K562 (cell line): ENCODE data around the gene ANXA4. TPM values are rescaled to one million over a fixed set of nuclear protein-coding genes. Genes with fewer than 3 reads are reported as not detected.

Experiments used
- CCNT2 ChIP-seq: IDR thresholded peaks from 2 replicates; pipeline ENCODE4 v1.6.1; 2011; ENCODE audit warnings: borderline replicate concordance, low read depth, mild to moderate bottlenecking, moderate library complexity, mixed read lengths, low read length; ENCODE audit not compliant: insufficient read length; ENCODE audit errors: extremely low read depth
- JUNB ChIP-seq: fragments of 450-650 bp; formaldehyde crosslinking; conservative IDR thresholded peaks from 2 replicates; pipeline ENCODE4 v1.4.0; 2020; ENCODE audit warnings: mild to moderate bottlenecking
- SAFB ChIP-seq: fragments of 200-400 bp; formaldehyde crosslinking; IDR thresholded peaks from 2 replicates; pipeline ENCODE4 v1.6.1; 2017; ENCODE audit warnings: low read depth, low read length, borderline replicate concordance
- TCF3 ChIP-seq: sonication (generic); formaldehyde crosslinking; IDR thresholded peaks from 2 replicates; pipeline ENCODE4 v1.4.0; 2020; ENCODE audit warnings: mild to moderate bottlenecking, missing genetic modification reagents
- ZNF239 ChIP-seq: fragments of 250-450 bp; sonication (Bioruptor Pico); IDR thresholded peaks from 2 replicates; pipeline ENCODE4 v1.4.0; 2020; ENCODE audit warnings: mild to moderate bottlenecking
- ZNF41 ChIP-seq: fragments of 250-450 bp; sonication (Bioruptor Pico); conservative IDR thresholded peaks from 2 replicates; pipeline ENCODE4 v1.4.0; 2020; ENCODE audit warnings: mild to moderate bottlenecking
- ZNF444 ChIP-seq: fragments of 250-450 bp; sonication (Bioruptor Pico); IDR thresholded peaks from 2 replicates; pipeline ENCODE4 v1.4.0; 2020; ENCODE audit warnings: mild to moderate bottlenecking, moderate library complexity
- polyA plus RNA-seq, 8 experiments: library from polyadenylated mRNA; depleted of rRNA in 4 of 8; stranded (reverse) in 5 of 8; unstranded in 3 of 8; fragments of >200 nt; fragmentation: Nextera tagmentation in 2 of 8; fragmentation: Illumina TruSeq in 1 of 8; extraction: Ambion mirVana in 2 of 8; extraction: Trizol in 1 of 8; gene quantifications; 2 replicates each; pipeline versions ENCODE4 v1.2.1 to v1.2.3, GENCODE V29; 2011 to 2014; ENCODE audit warnings: inconsistent platforms in 1 of 8, missing spikeins in 1 of 8
- total RNA-seq, 7 experiments: library from RNA; depleted of rRNA in 6 of 7; stranded (reverse); fragments of >200 nt in 6 of 7; fragmentation: Illumina TruSeq in 2 of 7; extraction: Trizol in 2 of 7; gene quantifications; 2 replicates each; pipeline versions ENCODE4 v1.2.1 to v1.2.3, GENCODE V29; 2011 to 2021; ENCODE audit warnings: low replicate concordance in 1 of 7
- TF ChIP-seq, protein P1 (sequence below): fragments of 200-800 bp; sonication (Bioruptor generic); IDR thresholded peaks from 2 replicates; pipeline ENCODE4 v1.6.1; 2016; ENCODE audit warnings: missing genetic modification characterization, missing compliant biosample characterization
- TF ChIP-seq, protein P2 (sequence below): conservative IDR thresholded peaks from 2 replicates; pipeline ENCODE4 v1.6.1; 2011; ENCODE audit warnings: low read depth, mild to moderate bottlenecking, low read length; ENCODE audit not compliant: control insufficient read depth
- TF ChIP-seq, protein P3 (sequence below): fragments of 250-450 bp; sonication (Bioruptor Pico); IDR thresholded peaks from 2 replicates; pipeline ENCODE4 v1.9.0; 2021; ENCODE audit warnings: mild to moderate bottlenecking, inconsistent platforms
- TF ChIP-seq, protein P4 (sequence below): sonication (generic); formaldehyde crosslinking; IDR thresholded peaks from 2 replicates; pipeline ENCODE4 v1.8.1; 2023; ENCODE audit warnings: mild to moderate bottlenecking, missing genetic modification reagents, moderate library complexity

ANXA4 gene
- total and polyA plus RNA-seq, 9 of the 15 experiments (the other 6 are each of a cell fraction or from before 2014, with no cell fraction given) = 3.4 to 13.6 (median 11.6) TPM

DNA sequence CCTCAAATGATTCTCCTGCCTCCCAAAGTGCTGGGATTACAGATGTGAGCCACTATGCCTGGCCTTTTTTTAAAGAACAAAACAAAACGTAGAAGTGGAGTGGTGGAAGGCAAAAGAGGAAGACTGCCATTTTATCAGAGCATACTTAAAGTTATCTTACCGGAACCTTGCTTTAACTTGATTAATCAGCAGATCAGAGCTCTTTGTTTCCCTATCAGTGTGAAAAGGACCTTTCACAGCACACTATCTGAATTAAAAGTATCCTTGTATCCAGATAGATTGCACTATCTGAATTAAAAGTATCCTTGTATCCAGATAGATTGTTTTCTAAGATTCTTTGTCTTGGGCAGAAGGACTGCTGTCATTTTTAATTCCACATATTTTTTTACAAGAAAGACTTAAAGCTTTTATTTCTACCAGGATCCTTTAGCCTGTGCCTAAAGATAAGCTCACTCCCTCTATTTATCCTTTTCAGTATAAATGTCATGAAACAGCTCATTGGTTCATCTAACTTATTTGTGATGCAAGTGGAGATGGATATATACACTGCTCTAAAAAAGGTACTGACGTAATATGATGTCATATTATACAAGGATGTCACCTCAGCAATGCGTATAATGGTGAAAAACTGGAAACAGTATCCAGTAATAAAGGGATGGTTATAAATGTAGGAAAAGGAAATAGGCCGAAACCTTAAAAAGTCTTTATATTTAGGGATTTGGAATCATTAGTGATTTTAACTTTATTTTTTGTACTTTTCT, 105.3 kb downstream of the ANXA4 start (continued):
- no peak for TF ChIP-seq ZNF444 (CRISPR knock-in tag)
- no peak for TF ChIP-seq JUNB (CRISPR knock-in tag)
- no peak for TF ChIP-seq SAFB
- TF ChIP-seq, protein P1, sequence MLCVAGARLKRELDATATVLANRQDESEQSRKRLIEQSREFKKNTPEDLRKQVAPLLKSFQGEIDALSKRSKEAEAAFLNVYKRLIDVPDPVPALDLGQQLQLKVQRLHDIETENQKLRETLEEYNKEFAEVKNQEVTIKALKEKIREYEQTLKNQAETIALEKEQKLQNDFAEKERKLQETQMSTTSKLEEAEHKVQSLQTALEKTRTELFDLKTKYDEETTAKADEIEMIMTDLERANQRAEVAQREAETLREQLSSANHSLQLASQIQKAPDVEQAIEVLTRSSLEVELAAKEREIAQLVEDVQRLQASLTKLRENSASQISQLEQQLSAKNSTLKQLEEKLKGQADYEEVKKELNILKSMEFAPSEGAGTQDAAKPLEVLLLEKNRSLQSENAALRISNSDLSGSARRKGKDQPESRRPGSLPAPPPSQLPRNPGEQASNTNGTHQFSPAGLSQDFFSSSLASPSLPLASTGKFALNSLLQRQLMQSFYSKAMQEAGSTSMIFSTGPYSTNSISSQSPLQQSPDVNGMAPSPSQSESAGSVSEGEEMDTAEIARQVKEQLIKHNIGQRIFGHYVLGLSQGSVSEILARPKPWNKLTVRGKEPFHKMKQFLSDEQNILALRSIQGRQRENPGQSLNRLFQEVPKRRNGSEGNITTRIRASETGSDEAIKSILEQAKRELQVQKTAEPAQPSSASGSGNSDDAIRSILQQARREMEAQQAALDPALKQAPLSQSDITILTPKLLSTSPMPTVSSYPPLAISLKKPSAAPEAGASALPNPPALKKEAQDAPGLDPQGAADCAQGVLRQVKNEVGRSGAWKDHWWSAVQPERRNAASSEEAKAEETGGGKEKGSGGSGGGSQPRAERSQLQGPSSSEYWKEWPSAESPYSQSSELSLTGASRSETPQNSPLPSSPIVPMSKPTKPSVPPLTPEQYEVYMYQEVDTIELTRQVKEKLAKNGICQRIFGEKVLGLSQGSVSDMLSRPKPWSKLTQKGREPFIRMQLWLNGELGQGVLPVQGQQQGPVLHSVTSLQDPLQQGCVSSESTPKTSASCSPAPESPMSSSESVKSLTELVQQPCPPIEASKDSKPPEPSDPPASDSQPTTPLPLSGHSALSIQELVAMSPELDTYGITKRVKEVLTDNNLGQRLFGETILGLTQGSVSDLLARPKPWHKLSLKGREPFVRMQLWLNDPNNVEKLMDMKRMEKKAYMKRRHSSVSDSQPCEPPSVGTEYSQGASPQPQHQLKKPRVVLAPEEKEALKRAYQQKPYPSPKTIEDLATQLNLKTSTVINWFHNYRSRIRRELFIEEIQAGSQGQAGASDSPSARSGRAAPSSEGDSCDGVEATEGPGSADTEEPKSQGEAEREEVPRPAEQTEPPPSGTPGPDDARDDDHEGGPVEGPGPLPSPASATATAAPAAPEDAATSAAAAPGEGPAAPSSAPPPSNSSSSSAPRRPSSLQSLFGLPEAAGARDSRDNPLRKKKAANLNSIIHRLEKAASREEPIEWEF (CRISPR knock-in tag) = no peak
- no peak for TF ChIP-seq ZNF41 (CRISPR knock-in tag)
- TF ChIP-seq, protein P2, sequence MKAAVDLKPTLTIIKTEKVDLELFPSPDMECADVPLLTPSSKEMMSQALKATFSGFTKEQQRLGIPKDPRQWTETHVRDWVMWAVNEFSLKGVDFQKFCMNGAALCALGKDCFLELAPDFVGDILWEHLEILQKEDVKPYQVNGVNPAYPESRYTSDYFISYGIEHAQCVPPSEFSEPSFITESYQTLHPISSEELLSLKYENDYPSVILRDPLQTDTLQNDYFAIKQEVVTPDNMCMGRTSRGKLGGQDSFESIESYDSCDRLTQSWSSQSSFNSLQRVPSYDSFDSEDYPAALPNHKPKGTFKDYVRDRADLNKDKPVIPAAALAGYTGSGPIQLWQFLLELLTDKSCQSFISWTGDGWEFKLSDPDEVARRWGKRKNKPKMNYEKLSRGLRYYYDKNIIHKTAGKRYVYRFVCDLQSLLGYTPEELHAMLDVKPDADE = no peak
- TF ChIP-seq CCNT2 = no peak
- no peak for TF ChIP-seq TCF3 (CRISPR knock-in tag)
- TF ChIP-seq ZNF239 (CRISPR knock-in tag) = no peak
- TF ChIP-seq, protein P3, sequence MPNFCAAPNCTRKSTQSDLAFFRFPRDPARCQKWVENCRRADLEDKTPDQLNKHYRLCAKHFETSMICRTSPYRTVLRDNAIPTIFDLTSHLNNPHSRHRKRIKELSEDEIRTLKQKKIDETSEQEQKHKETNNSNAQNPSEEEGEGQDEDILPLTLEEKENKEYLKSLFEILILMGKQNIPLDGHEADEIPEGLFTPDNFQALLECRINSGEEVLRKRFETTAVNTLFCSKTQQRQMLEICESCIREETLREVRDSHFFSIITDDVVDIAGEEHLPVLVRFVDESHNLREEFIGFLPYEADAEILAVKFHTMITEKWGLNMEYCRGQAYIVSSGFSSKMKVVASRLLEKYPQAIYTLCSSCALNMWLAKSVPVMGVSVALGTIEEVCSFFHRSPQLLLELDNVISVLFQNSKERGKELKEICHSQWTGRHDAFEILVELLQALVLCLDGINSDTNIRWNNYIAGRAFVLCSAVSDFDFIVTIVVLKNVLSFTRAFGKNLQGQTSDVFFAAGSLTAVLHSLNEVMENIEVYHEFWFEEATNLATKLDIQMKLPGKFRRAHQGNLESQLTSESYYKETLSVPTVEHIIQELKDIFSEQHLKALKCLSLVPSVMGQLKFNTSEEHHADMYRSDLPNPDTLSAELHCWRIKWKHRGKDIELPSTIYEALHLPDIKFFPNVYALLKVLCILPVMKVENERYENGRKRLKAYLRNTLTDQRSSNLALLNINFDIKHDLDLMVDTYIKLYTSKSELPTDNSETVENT (CRISPR knock-in tag) = no peak
- TF ChIP-seq, protein P4, sequence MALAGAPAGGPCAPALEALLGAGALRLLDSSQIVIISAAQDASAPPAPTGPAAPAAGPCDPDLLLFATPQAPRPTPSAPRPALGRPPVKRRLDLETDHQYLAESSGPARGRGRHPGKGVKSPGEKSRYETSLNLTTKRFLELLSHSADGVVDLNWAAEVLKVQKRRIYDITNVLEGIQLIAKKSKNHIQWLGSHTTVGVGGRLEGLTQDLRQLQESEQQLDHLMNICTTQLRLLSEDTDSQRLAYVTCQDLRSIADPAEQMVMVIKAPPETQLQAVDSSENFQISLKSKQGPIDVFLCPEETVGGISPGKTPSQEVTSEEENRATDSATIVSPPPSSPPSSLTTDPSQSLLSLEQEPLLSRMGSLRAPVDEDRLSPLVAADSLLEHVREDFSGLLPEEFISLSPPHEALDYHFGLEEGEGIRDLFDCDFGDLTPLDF (CRISPR knock-in tag) = no peak
